SK-N-SH (cell line): ENCODE measurements around the gene RFTN1. TPM values are rescaled to one million over a fixed set of nuclear protein-coding genes. Genes with fewer than 3 reads are reported as not detected.

ENCODE experiments used
- CTCF ChIA-PET: fragments of 300-600, 350-600 bp; formaldehyde crosslinking; extraction: SDS; loops from one replicate; lab custom pipeline; 2021; lab: Yijun Ruan, JAX
- POLR2A ChIA-PET: fragments of 350-600 bp; sonication (Branson Sonifier 250); formaldehyde crosslinking; extraction: SDS; loops from one replicate; lab custom pipeline; 2020; ENCODE audit warnings: antibody characterized with exemption, inconsistent platforms; lab: Yijun Ruan, JAX
- DNase-seq: peaks from one replicate; pipeline ENCODE4 v3.0.0; 2012
- H2AFZ ChIP-seq: fragments of 200-600 bp; sonication (generic); 2 replicates; pipeline ENCODE4 v1.8.1; 2016; ENCODE audit warnings: antibody characterized with exemption, mild to moderate bottlenecking, low read depth
- H3F3A ChIP-seq: fragments of 200-600 bp; sonication (generic); replicated peaks from 2 replicates; pipeline ENCODE3; 2016; ENCODE audit warnings: antibody characterized with exemption, mild to moderate bottlenecking; ENCODE audit not compliant: insufficient read depth
- H3K27ac ChIP-seq, 2 experiments: fragments of 200-500 bp in 1 of 2; fragments of 200-600 bp in 1 of 2; sonication (Bioruptor generic) in 1 of 2; sonication (generic), shearing (Covaris generic) in 1 of 2; 2 replicates each; pipeline versions ENCODE4 v1.5.1 to v1.6.1; 2014 to 2016; ENCODE audit warnings: low read depth in 2 of 2, inconsistent platforms in 1 of 2, low read length in 1 of 2, mild to moderate bottlenecking in 1 of 2, mixed read lengths in 1 of 2
- H3K27me3 ChIP-seq: fragments of 200-600 bp; sonication (generic), shearing (Covaris generic); 2 replicates; pipeline ENCODE4 v1.6.1; 2016; ENCODE audit warnings: mixed run types; ENCODE audit not compliant: insufficient read depth
- H3K36me3 ChIP-seq, 2 experiments: fragments of 200-500 bp in 1 of 2; fragments of 200-600 bp in 1 of 2; sonication (Bioruptor generic) in 1 of 2; sonication (generic) in 1 of 2; replicated peaks in 1 of 2; 2 replicates each; pipeline versions ENCODE3 to v1.5.1; 2014 to 2016; ENCODE audit warnings: low read length in 1 of 2, mild to moderate bottlenecking in 1 of 2; ENCODE audit not compliant: insufficient read depth in 2 of 2, control insufficient read depth in 1 of 2
- H3K4me1 ChIP-seq, 2 experiments: fragments of 200-500 bp in 1 of 2; fragments of 200-600 bp in 1 of 2; sonication (Bioruptor generic) in 1 of 2; sonication (generic), shearing (Covaris generic) in 1 of 2; 2 replicates each; pipeline versions ENCODE4 v1.5.1 to v1.6.1; 2014 to 2016; ENCODE audit warnings: low read depth in 1 of 2, low read length in 1 of 2, mixed run types in 1 of 2; ENCODE audit not compliant: insufficient read depth in 2 of 2, control insufficient read depth in 1 of 2
- H3K4me2 ChIP-seq: fragments of 200-600 bp; sonication (generic), shearing (Covaris generic); 2 replicates; pipeline ENCODE4 v1.6.1; 2017; ENCODE audit warnings: mixed run types
- H3K4me3 ChIP-seq, 2 experiments: fragments of 200-500 bp in 1 of 2; fragments of 200-600 bp in 1 of 2; sonication (Bioruptor generic) in 1 of 2; sonication (generic), shearing (Covaris generic) in 1 of 2; 2 replicates each; pipeline versions ENCODE4 v1.5.1 to v1.8.1; 2014 to 2016; ENCODE audit warnings: low read depth in 2 of 2, inconsistent platforms in 1 of 2, low read length in 1 of 2, mild to moderate bottlenecking in 1 of 2, mixed read lengths in 1 of 2, moderate library complexity in 1 of 2
- H3K79me2 ChIP-seq: fragments of 200-600 bp; sonication (generic); 2 replicates; pipeline ENCODE4 v1.8.1; 2017; ENCODE audit warnings: mild to moderate bottlenecking; ENCODE audit not compliant: insufficient read depth
- H3K9ac ChIP-seq: fragments of 200-600 bp; sonication (generic); 2 replicates; pipeline ENCODE4 v1.6.1; 2017; ENCODE audit warnings: mixed run types
- H3K9me2 ChIP-seq: fragments of 200-600 bp; sonication (generic); 2 replicates; pipeline ENCODE4 v1.6.1; 2017; ENCODE audit warnings: mixed run types
- H3K9me3 ChIP-seq: fragments of 200-600 bp; sonication (generic); 2 replicates; pipeline ENCODE4 v1.6.1; 2017; ENCODE audit warnings: mixed run types, mild to moderate bottlenecking, moderate library complexity
- H4K20me1 ChIP-seq: fragments of 200-600 bp; sonication (generic); 2 replicates; pipeline ENCODE4 v1.6.1; 2017; ENCODE audit warnings: mild to moderate bottlenecking, mixed run types; ENCODE audit not compliant: insufficient read depth
- CHD2 ChIP-seq: fragments of 150-350 bp; IDR thresholded peaks from 2 replicates; pipeline ENCODE4 v1.6.1; 2018; ENCODE audit warnings: low read length; ENCODE audit not compliant: partially characterized antibody
- EP300 ChIP-seq, 2 experiments: IDR thresholded peaks; 2 replicates each; pipeline versions ENCODE4 v1.4.0 to v1.6.1; 2012; ENCODE audit warnings: borderline replicate concordance in 1 of 2, low read depth in 1 of 2, low read length in 1 of 2
- EZH2phosphoT487 ChIP-seq: fragments of 200-600 bp; sonication (generic); IDR thresholded peaks from 2 replicates; pipeline ENCODE4 v1.6.1; 2017; ENCODE audit warnings: low read depth, mixed run types, mild to moderate bottlenecking, antibody characterized with exemption, moderate library complexity, borderline replicate concordance
- FOXM1 ChIP-seq: IDR thresholded peaks from 2 replicates; pipeline ENCODE4 v1.4.0; 2012; ENCODE audit warnings: low read depth, mild to moderate bottlenecking
- GABPA ChIP-seq: IDR thresholded peaks from 2 replicates; pipeline ENCODE4 v1.4.0; 2012; ENCODE audit warnings: low read depth, mild to moderate bottlenecking
- GATA2 ChIP-seq: sonication (generic); formaldehyde crosslinking; IDR thresholded peaks from 2 replicates; pipeline ENCODE4 v1.5.0; 2020; ENCODE audit warnings: mild to moderate bottlenecking, missing genetic modification reagents
- MXI1 ChIP-seq: IDR thresholded peaks from 2 replicates; pipeline ENCODE4 v1.6.1; 2012; ENCODE audit warnings: mild to moderate bottlenecking, low read depth, low read length, improper control_type of control experiment
- NFIC ChIP-seq: IDR thresholded peaks from 2 replicates; pipeline ENCODE4 v1.4.0; 2012; ENCODE audit warnings: borderline replicate concordance
- POLR2AphosphoS5 ChIP-seq: IDR thresholded peaks from 2 replicates; pipeline ENCODE4 v1.6.1; 2012; ENCODE audit warnings: low read depth, low read length
- RCOR1 ChIP-seq: fragments of 150-350 bp; IDR thresholded peaks from 2 replicates; pipeline ENCODE4 v1.6.1; 2017; ENCODE audit warnings: antibody characterized with exemption, low read length
- TAF1 ChIP-seq: IDR thresholded peaks from 2 replicates; pipeline ENCODE4 v1.6.1; 2012; ENCODE audit warnings: low read depth, mild to moderate bottlenecking, low read length, moderate library complexity, borderline replicate concordance
- TCF12 ChIP-seq: IDR thresholded peaks from 2 replicates; pipeline ENCODE4 v1.4.0; 2012
- TEAD4 ChIP-seq: IDR thresholded peaks from 2 replicates; pipeline ENCODE4 v1.4.0; 2012; ENCODE audit warnings: mild to moderate bottlenecking, borderline replicate concordance; ENCODE audit not compliant: insufficient read depth
- YY1 ChIP-seq: IDR thresholded peaks from 2 replicates; pipeline ENCODE4 v1.4.0; 2012; ENCODE audit warnings: low read depth, mild to moderate bottlenecking
- WGBS: methylation state at CpG from one replicate; pipeline ENCODE4 v1.1.6; 2017; ENCODE audit warnings: low lambda C conversion rate; 5-methylcytosine and 5-hydroxymethylcytosine counted together
- polyA plus RNA-seq, 3 experiments: library from polyadenylated mRNA; depleted of rRNA; stranded (reverse); fragments of >200 nt; gene quantifications; 2 replicates each; pipeline ENCODE4 v1.2.3, GENCODE V29; 2012
- TF ChIP-seq, protein P1 (sequence below): IDR thresholded peaks from 2 replicates; pipeline ENCODE4; 2012
- TF ChIP-seq, protein P2 (sequence below): IDR thresholded peaks from 2 replicates; pipeline ENCODE4 v1.6.1; 2012; ENCODE audit warnings: mild to moderate bottlenecking, low read depth, low read length, moderate library complexity
- TF ChIP-seq, protein P3 (sequence below): IDR thresholded peaks from 2 replicates; pipeline ENCODE4 v1.4.0; 2012; ENCODE audit warnings: low read depth, borderline replicate concordance
- TF ChIP-seq, protein P4 (sequence below): IDR thresholded peaks from 2 replicates; pipeline ENCODE4 v1.4.0; 2012; ENCODE audit warnings: low read depth

The RFTN1 gene
- polyA plus RNA-seq, 1 of the 3 experiments (the other 2 are of a cell fraction) = 21.2 TPM

DNA sequence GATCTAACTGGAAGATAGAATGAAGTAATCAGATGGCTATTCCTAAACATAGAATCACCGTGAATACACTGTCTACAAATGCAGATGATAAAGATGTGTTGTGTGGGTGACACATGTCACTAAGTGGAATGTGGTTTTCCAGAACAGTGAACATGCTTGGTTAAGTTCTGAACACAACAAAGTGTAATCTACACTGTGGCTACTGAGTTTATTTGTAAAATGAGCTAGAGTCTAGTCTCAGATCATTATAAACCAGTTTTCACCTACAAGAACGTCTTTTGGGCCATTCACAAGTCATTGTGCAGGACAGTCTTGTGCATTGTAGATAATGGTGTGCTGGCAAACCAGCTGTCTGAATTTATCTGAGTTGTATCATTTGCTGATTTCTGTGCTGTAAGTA, 213.2 kb downstream of the RFTN1 start:
- Histone ChIP-seq H2AFZ (no peak overlapping the region), H4K20me1 (no peaks in the 10 kb centered on the region), H3K4me3 (no peak overlapping the region), H3K36me3 (peaks cover 28 to 72% of the 10 kb centered on the region in 2 experiments), H3K4me1 (peaks cover 0 to 9% of the 10 kb centered on the region in 2 experiments; a peak in 1 of 4 replicates)
- TF ChIP-seq RCOR1 (no peak), GATA2 (CRISPR knock-in tag) (no peak), CHD2 (no peak), POLR2AphosphoS5 (no peak), TAF1 (no peak), TCF12 (no peak), GABPA (no peak), FOXM1 (no peak), MXI1 (no peak), EZH2phosphoT487 (no peak), NFIC (no peak), YY1 (no peak), TEAD4 (no peak), EP300 (IDR thresholded peaks at IDR 0.05; ENCODE audit: borderline replicate concordance in 1 of 2, low read depth in 1 of 2, low read length in 1 of 2) (no peak)
- TF ChIP-seq, protein P1, sequence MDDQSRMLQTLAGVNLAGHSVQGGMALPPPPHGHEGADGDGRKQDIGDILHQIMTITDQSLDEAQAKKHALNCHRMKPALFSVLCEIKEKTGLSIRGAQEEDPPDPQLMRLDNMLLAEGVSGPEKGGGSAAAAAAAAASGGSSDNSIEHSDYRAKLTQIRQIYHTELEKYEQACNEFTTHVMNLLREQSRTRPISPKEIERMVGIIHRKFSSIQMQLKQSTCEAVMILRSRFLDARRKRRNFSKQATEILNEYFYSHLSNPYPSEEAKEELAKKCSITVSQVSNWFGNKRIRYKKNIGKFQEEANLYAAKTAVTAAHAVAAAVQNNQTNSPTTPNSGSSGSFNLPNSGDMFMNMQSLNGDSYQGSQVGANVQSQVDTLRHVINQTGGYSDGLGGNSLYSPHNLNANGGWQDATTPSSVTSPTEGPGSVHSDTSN = no peak
- TF ChIP-seq, protein P2, sequence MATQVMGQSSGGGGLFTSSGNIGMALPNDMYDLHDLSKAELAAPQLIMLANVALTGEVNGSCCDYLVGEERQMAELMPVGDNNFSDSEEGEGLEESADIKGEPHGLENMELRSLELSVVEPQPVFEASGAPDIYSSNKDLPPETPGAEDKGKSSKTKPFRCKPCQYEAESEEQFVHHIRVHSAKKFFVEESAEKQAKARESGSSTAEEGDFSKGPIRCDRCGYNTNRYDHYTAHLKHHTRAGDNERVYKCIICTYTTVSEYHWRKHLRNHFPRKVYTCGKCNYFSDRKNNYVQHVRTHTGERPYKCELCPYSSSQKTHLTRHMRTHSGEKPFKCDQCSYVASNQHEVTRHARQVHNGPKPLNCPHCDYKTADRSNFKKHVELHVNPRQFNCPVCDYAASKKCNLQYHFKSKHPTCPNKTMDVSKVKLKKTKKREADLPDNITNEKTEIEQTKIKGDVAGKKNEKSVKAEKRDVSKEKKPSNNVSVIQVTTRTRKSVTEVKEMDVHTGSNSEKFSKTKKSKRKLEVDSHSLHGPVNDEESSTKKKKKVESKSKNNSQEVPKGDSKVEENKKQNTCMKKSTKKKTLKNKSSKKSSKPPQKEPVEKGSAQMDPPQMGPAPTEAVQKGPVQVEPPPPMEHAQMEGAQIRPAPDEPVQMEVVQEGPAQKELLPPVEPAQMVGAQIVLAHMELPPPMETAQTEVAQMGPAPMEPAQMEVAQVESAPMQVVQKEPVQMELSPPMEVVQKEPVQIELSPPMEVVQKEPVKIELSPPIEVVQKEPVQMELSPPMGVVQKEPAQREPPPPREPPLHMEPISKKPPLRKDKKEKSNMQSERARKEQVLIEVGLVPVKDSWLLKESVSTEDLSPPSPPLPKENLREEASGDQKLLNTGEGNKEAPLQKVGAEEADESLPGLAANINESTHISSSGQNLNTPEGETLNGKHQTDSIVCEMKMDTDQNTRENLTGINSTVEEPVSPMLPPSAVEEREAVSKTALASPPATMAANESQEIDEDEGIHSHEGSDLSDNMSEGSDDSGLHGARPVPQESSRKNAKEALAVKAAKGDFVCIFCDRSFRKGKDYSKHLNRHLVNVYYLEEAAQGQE = no peak
- TF ChIP-seq, protein P3, sequence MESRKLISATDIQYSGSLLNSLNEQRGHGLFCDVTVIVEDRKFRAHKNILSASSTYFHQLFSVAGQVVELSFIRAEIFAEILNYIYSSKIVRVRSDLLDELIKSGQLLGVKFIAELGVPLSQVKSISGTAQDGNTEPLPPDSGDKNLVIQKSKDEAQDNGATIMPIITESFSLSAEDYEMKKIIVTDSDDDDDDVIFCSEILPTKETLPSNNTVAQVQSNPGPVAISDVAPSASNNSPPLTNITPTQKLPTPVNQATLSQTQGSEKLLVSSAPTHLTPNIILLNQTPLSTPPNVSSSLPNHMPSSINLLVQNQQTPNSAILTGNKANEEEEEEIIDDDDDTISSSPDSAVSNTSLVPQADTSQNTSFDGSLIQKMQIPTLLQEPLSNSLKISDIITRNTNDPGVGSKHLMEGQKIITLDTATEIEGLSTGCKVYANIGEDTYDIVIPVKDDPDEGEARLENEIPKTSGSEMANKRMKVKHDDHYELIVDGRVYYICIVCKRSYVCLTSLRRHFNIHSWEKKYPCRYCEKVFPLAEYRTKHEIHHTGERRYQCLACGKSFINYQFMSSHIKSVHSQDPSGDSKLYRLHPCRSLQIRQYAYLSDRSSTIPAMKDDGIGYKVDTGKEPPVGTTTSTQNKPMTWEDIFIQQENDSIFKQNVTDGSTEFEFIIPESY = no peak
- TF ChIP-seq, protein P4, sequence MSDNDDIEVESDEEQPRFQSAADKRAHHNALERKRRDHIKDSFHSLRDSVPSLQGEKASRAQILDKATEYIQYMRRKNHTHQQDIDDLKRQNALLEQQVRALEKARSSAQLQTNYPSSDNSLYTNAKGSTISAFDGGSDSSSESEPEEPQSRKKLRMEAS = no peak
- TF ChIP-seq, all 33 proteins: peak for 0
- H3K4me2 ChIP-seq = no peak overlapping the region
- WGBS = 95% methylated on average over 2 of the region's 2 CpGs
- DNase-seq = no peak
- no peak overlapping the region; a peak in 1 of 4 replicates for H3K27ac ChIP-seq
- H3K27me3 ChIP-seq = no peaks in the 10 kb centered on the region
- H3K9me3 ChIP-seq = peaks cover 4% of the 10 kb centered on the region; the same call in 1 of the 2 replicates
- H3K9ac ChIP-seq = no peak overlapping the region
- H3K79me2 ChIP-seq = no peaks in the 10 kb centered on the region
- POLR2A ChIA-PET = no interaction called here
- CTCF ChIA-PET = interaction anchor here (1.0 to 1.7 kb wide), 2 partner anchors 10 to 250 kb away, joined by 5 to 8 read pairs; no protein-coding TSS in a partner anchor
- H3F3A ChIP-seq = no peaks in the 10 kb centered on the region
- no peaks in the 10 kb centered on the region for H3K9me2 ChIP-seq
